Transverse colon (tissue), 3 donors: ENCODE results near the gene ABO.
"Not testable (repeated sequence)": the region's sequence is repeated elsewhere in the genome, so short reads cannot be mapped to it uniquely, and the experiment has no call there.

Experiments
- POLR2A ChIP-seq: fragments of 450-650 bp; IDR thresholded peaks from one replicate; pipeline ENCODE4 v1.6.1; 2016; ENCODE audit warnings: antibody characterized with exemption, mild to moderate bottlenecking, moderate library complexity
- TF ChIP-seq, protein P1 (sequence below), 5 experiments: fragments of 200-600 bp in 3 of 5; fragments of 450-650 bp in 2 of 5; sonication (generic) in 3 of 5; IDR thresholded peaks; 1 replicate in 2 of 5; 2 replicates in 3 of 5; pipeline ENCODE4 v1.5.1; 2016 to 2017; ENCODE audit warnings: antibody characterized with exemption in 5 of 5, inconsistent platforms in 3 of 5, mild to moderate bottlenecking in 2 of 5, moderate library complexity in 1 of 5

DNA sequence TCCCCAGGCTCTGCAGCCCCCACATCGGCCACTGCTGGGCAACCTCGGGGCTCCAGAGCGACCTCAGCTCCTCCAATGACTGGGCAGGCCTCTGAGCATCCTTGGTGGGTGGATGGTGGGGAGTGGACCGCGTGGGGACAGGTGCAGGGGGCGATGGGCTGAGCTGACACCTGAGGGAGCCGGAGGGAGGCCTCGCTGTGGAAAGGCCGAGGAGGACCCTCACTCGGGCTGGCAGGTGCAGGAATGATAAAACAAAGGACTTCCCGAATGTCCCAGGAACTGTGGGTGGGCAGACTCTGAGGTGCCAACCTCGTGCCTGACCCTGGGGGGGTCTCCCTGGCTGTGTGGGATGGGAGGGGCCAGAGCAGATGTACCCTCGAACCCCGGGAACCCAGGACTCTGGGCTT, 69.5 kb downstream of the ABO start:
- TF ChIP-seq POLR2A, result not testable (repeated sequence)
- TF ChIP-seq, protein P1, sequence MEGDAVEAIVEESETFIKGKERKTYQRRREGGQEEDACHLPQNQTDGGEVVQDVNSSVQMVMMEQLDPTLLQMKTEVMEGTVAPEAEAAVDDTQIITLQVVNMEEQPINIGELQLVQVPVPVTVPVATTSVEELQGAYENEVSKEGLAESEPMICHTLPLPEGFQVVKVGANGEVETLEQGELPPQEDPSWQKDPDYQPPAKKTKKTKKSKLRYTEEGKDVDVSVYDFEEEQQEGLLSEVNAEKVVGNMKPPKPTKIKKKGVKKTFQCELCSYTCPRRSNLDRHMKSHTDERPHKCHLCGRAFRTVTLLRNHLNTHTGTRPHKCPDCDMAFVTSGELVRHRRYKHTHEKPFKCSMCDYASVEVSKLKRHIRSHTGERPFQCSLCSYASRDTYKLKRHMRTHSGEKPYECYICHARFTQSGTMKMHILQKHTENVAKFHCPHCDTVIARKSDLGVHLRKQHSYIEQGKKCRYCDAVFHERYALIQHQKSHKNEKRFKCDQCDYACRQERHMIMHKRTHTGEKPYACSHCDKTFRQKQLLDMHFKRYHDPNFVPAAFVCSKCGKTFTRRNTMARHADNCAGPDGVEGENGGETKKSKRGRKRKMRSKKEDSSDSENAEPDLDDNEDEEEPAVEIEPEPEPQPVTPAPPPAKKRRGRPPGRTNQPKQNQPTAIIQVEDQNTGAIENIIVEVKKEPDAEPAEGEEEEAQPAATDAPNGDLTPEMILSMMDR (IDR thresholded peaks at IDR 0.05), result not testable (repeated sequence)
